HG02588 (cell line): ENCODE results near the gene COL23A1.

Source experiments
- ATAC-seq: cut with Tn5 transposase; IDR thresholded peaks from one replicate; pipeline ENCODE4 v1.9.1; 2021; ENCODE audit warnings: mild to moderate bottlenecking, moderate library complexity; ENCODE audit not compliant: unreplicated experiment

The COL23A1 gene

GRCh38 chr5:178590141-178590923, at the start of gene COL23A1:
COL23A1 (minus strand) TSS chr5:178590393.
- no peak for ATAC-seq

DNA sequence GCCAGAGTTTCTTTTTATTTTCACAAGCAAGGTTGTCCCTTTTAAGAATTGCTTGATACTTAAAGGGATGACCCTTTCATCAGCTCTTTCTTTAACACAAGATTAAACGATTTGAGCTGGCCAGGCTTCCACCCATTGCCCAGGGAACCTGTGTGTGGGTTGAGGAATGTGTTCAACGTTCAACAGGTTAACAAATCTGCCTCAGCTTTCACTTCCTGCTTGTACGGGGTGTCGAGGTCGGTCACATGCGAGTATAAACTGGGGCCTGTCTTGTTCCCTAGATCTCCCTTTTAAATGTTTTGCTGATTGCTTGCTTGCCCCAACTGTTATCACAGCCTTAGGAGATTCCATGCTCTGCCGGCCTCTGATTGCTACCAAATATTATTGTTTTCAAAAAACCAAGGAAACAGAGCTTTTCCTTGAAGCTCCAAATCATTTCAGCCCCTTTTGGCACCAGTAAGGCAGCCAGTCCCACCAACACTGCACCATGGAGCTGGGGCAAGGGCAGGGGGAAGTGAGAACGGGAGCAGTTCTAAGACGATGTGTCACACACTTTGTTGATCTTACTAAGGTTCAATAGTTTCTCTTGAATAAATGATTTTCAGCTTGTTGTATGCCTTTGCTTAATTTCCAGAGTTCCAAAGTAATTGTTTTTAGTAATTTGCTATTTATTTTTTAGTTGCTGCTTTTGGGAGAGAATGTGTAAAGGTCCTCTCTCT, 47.3 kb upstream of the COL23A1 start:
- ATAC-seq, result no peak

DNA sequence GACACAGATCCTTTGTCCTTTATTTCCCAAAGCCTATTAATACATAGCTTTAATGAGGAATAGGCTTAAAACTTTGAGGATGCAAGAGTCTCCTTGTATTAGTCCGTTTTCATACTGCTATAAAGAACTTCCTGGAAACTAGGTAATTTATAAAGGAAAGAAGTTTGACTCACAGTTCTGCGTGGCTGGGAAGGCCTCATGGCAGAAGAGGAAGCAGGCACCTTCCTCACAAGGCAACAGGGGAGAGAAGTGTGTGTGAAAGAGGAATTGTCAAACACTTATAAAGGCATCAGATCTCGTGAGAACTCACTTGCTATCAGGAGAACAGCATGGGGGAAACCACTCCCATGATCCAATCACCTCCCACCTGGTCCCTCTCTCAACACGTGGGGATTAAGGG, 42.1 kb upstream of the COL23A1 start:
- ATAC-seq, result no peak

DNA sequence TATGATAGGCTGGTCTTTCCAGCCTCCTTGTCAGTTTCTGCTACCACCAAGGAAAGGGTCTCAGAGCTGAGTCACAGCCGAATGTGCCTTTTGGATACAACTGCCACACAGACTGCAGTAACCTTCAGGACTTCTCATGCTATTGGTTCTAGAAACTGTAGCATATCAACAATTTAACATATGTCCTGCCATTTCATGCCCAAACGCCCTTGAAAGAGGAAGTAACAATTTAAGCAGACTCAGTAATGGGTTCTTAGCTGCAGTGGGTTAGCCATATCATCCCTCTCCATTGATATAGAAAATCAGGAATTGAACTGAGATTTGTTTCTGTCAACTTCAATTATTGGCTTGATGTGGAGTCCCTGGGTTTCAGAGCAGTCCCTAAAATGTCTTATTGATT, 40.8 kb upstream of the COL23A1 start:
- no peak for ATAC-seq

GRCh38 chr5:178630475-178630930, 40.3 kb upstream of the COL23A1 start:
- no peak for ATAC-seq

DNA sequence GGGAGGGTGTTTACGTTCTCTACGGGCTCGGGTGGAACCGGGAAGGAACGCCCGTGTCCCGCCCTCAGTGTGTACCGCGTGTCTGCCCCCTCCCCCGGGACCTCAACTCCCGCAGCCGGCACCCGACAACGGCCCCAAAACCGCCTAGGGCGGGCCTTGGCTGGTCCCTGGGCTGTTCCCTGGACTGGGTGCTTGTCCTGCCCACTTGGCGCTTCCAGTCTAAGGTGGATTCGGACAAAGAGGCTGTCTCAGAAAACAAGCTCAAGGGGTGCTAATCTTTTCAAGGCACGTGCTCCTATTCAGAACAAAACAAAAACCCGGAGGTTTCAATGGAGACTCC, 37.0 kb upstream of the COL23A1 start:
- ATAC-seq, result no peak

DNA sequence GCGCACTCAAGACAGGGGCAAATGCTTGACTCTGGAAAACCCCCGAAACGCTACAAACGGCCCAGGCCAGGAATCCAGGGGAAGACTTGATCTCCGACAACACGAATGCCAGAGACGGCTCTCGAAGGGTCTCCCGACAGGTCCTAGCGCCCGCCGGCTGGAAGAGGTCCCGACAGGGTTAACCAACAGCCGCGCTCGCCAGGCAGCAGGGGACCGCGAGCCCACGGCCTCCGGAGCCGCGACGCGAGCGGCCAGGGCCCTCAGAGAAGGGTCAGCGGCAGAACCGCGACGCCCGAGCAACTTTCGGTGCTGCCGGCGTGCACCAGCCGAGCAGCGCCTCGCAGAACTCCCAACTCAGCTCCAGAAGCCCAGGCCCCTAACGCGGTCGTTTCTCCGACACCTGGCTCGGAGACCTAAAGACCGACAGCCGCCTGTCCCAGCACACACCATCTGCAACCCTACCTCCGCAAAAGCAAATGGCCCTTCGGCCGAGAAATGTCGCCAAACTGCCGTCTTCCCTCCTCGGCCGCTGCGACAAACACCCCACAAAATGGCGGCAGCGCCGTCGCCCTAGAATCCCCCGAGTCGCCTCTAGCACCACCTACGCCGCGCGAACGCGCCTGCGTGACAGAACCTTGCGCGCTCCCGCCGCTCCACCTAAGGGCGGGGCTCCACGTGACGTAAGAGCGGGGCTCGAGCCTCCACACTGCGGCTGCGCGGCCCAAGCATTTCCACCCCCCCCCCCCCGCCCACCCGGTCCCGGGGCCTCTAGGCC, 36.5 kb upstream of the COL23A1 start, which contains the start of gene CLK4:
Gene CLK4, minus strand, starts transcription at position 567 of the 775 bp plus-strand sequence. CDS start 3,634 bp downstream, outside the sequence.
- ATAC-seq, result peak; percentile 77

DNA sequence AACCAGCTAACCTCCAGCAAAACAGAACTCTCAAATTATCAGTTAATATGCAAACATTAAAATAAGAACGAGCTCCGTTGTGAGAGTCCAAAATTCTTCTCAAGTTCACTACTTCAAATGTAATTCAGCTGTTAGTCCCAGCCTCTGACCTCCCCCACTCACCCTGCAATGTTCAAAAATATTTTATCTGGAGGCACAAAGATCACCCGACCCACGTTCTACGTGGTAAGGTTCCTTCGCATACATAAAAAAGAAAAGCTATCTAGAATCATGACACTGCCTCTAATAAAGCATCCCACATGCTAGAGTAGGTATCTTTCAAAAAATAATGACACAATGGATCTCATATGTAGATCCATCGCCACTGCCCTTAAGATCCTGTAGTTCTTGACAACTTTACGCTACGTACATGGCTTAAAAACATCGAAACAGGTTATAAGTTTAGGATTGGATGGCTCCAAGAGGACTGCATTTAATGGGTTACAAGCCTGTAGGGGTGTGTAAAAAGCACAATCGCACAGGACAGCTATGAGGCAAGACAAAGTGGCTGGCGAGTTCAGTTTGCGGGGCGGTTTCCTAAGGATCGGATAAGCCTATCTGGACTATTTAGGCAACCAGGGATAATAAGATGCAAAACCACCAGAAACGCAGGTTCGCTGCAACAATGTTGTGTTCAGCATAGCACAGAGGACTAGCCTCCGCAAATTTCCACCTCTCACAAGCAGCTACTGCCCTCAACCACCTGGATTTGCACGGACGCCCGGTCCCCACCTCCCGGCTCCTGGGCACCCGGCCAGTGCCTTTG, 35.7 kb upstream of the COL23A1 start:
- peak; percentile 5 for ATAC-seq

DNA sequence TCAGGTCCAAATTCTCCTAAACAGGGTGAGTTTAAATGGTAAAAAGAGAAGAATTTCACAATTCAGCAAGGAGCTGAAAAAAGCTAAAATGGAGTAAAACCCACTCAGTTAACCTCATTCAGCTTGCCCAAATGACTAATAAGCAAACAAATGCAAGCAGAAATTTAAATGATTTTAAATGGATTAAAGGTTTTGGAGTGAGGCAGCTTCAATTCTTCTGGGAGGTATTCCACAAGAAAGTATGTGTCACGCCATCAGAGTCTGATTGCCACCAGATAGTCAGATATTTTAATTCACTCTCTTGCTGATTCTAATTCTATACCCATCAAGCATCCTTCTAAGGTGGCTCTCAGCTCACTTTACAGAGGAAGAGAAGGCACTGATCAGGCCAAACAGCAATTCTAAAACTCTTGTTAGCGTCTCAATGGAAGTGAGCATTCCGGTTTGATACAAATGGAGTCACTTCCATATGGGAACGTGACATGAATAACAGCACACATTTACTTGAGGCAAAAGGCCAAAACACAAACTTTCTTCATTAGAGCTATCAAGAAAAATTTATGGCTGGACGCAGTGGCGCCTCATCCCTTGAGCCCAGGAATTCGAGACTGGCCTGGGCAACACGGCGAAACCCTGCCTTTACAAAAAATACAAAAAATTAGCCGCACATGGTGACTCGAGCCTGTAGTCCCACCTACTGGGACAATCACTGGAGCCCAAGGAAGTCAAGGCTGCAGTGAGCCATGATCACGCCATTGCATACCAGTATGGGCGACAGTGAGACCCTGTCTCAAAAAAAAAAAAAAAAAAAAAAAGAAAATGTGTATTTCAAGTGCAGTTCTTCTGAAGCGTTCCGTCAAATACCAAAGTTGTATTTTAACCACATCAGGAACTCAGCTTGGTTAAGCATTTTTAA, 34.7 kb upstream of the COL23A1 start:
- no peak for ATAC-seq

GRCh38 chr5:178622679-178623247, 32.6 kb upstream of the COL23A1 start:
- no peak for ATAC-seq

DNA sequence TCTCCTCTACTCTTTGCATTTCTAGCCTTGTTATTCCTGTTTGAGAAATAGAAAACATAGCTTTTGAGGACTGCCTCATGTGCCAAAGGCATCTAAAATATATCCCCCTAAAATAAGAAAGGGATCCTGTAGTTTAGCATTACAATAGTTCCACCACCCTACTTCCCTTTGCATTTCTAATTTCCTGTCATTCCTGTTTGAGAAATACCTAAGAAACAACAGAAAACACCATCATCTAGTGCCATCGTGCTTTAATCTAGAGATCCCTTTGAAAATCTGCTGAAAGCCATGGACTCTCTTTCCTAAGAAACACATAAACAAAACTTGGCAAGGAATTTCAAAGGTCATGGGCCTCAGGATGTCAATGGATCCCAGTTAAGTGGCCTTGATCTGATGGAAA, 29.2 kb upstream of the COL23A1 start:
- ATAC-seq, result no peak

- no peak for ATAC-seq
Observed at GRCh38 chr5:178612299-178612698, 22.1 kb upstream of the COL23A1 start.

DNA sequence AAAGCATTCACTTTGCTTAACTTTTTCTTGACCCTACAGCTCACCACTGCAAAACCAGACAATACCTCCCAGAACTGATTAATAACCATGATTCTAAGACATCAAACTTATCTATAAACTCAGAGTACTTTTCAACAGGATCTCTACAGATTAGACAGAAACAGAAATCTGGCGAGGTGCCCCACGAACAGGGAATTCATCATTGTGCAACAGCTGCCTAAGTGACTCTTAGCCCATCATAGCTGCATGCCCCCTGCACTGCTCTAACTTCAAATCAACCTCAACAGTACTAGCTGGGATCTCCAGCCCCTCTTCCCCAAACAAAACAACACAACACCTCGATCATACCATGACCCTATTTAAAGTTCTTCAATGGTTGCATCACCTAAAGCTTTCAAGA, 16.1 kb upstream of the COL23A1 start:
- no peak for ATAC-seq

- no peak for ATAC-seq
Observed at GRCh38 chr5:178605788-178606187, 15.6 kb upstream of the COL23A1 start.

- no peak for ATAC-seq
Observed at GRCh38 chr5:178602752-178603151, 12.6 kb upstream of the COL23A1 start.

- ATAC-seq, result no peak
Observed at GRCh38 chr5:178595750-178596149, 5.6 kb upstream of the COL23A1 start.

GRCh38 chr5:178595150-178595549, 5.0 kb upstream of the COL23A1 start:
- ATAC-seq, result no peak

GRCh38 chr5:178590924-178591423, 781 bp upstream of the COL23A1 start:
- ATAC-seq, result no peak
